Mucosa of rectum (tissue), 2 donors: Measurements from ENCODE around the gene SLC35D3.

Experiments
- H3K27ac ChIP-seq, 2 donors: one replicate each; pipeline ENCODE4 v1.7.0; 2013; ENCODE audit warnings: inconsistent platforms in 2 of 2, low read depth in 2 of 2, low read length in 2 of 2
- H3K27me3 ChIP-seq, 2 donors: one replicate each; pipeline ENCODE4 v1.7.0; 2013; ENCODE audit warnings: low read length in 2 of 2; ENCODE audit not compliant: control insufficient read depth in 2 of 2, insufficient read depth in 2 of 2
- H3K36me3 ChIP-seq, 2 donors: one replicate each; pipeline ENCODE4 v1.7.0; 2013; ENCODE audit warnings: low read length in 2 of 2; ENCODE audit not compliant: control insufficient read depth in 2 of 2, insufficient read depth in 2 of 2
- H3K4me1 ChIP-seq, 2 donors: one replicate each; pipeline ENCODE4 v1.7.0; 2013; ENCODE audit warnings: low read length in 2 of 2, mild to moderate bottlenecking in 1 of 2; ENCODE audit not compliant: control insufficient read depth in 2 of 2, insufficient read depth in 2 of 2
- H3K4me3 ChIP-seq, 2 donors: one replicate each; pipeline ENCODE4 v1.7.0; 2013; ENCODE audit warnings: low read length in 2 of 2
- H3K9ac ChIP-seq, 2 donors: one replicate each; pipeline ENCODE4 v1.7.0; 2013; ENCODE audit warnings: low read length in 2 of 2, low read depth in 1 of 2, mild to moderate bottlenecking in 1 of 2
- H3K9me3 ChIP-seq, 2 donors: one replicate each; pipeline ENCODE4 v1.7.0; 2013; ENCODE audit warnings: low read length in 2 of 2; ENCODE audit not compliant: control insufficient read depth in 2 of 2
- donor health status: healthy.
- donor health status: Normal muscosa, but diverticular disease.

Gene SLC35D3

GRCh38 chr6:136922685-136923006, 545 bp downstream of the SLC35D3 start:
- H3K4me1 ChIP-seq, result peaks cover 16 to 21% of the 10 kb centered on the region in 2 donors
- peak overlapping the region; percentile 53 to 66 for H3K4me3 ChIP-seq
- H3K36me3 ChIP-seq, result no peaks in the 10 kb centered on the region
- no peak overlapping the region for H3K27ac ChIP-seq
- H3K9ac ChIP-seq, result no peak overlapping the region
- H3K27me3 ChIP-seq, result peaks cover 14 to 32% of the 10 kb centered on the region in 2 donors
- no peaks in the 10 kb centered on the region for H3K9me3 ChIP-seq

GRCh38 chr6:136923116-136923953, 1.2 kb downstream of the SLC35D3 start:
- Histone ChIP-seq H3K36me3 (no peaks in the 10 kb centered on the region), H3K27me3 (peaks cover 14 to 32% of the 10 kb centered on the region in 2 donors), H3K9ac (no peak overlapping the region), H3K4me3 (no peak overlapping the region), H3K4me1 (peaks cover 16 to 21% of the 10 kb centered on the region in 2 donors), H3K9me3 (no peaks in the 10 kb centered on the region), H3K27ac (no peak overlapping the region)

- peaks cover 14 to 32% of the 10 kb centered on the region in 2 donors for H3K27me3 ChIP-seq
- no peak overlapping the region for H3K9ac ChIP-seq
- no peaks in the 10 kb centered on the region for H3K36me3 ChIP-seq
- H3K9me3 ChIP-seq, result no peaks in the 10 kb centered on the region
- no peak overlapping the region for H3K27ac ChIP-seq
- peaks cover 16 to 21% of the 10 kb centered on the region in 2 donors for H3K4me1 ChIP-seq
- no peak overlapping the region for H3K4me3 ChIP-seq
These were observed 2.0 kb downstream of the SLC35D3 start for GRCh38 chr6:136923954-136924673.

GRCh38 chr6:136926383-136926782, 4.3 kb downstream of the SLC35D3 start:
- peaks cover 8 to 10% of the 10 kb centered on the region in 2 donors for H3K4me1 ChIP-seq
- no peak overlapping the region for H3K4me3 ChIP-seq
- H3K9me3 ChIP-seq, result no peaks in the 10 kb centered on the region
- no peak overlapping the region for H3K9ac ChIP-seq
- H3K27ac ChIP-seq, result no peak overlapping the region
- peaks cover 4 to 19% of the 10 kb centered on the region in 2 donors for H3K27me3 ChIP-seq
- no peaks in the 10 kb centered on the region for H3K36me3 ChIP-seq

- no peak overlapping the region for H3K4me3 ChIP-seq
- H3K36me3 ChIP-seq, result no peaks in the 10 kb centered on the region
- H3K9me3 ChIP-seq, result no peaks in the 10 kb centered on the region
- peaks cover 0 to 13% of the 10 kb centered on the region in 2 donors for H3K27me3 ChIP-seq
- peaks cover 3% of the 10 kb centered on the region in 2 donors for H3K4me1 ChIP-seq
- H3K9ac ChIP-seq, result no peak overlapping the region
- no peak overlapping the region for H3K27ac ChIP-seq
These were observed 5.2 kb downstream of the SLC35D3 start for GRCh38 chr6:136927292-136927691.

GRCh38 chr6:136930528-136930927, 8.4 kb downstream of the SLC35D3 start:
- Histone ChIP-seq H3K9ac (no peak overlapping the region), H3K4me3 (no peak overlapping the region), H3K9me3 (no peaks in the 10 kb centered on the region), H3K4me1 (no peaks in the 10 kb centered on the region), H3K27ac (no peak overlapping the region), H3K36me3 (no peaks in the 10 kb centered on the region), H3K27me3 (no peaks in the 10 kb centered on the region)

GRCh38 chr6:136932599-136932998, 10.5 kb downstream of the SLC35D3 start:
- H3K27ac ChIP-seq, result no peak overlapping the region
- H3K9me3 ChIP-seq, result no peaks in the 10 kb centered on the region
- H3K4me3 ChIP-seq, result no peak overlapping the region
- no peak overlapping the region for H3K9ac ChIP-seq
- no peaks in the 10 kb centered on the region for H3K36me3 ChIP-seq
- no peaks in the 10 kb centered on the region for H3K27me3 ChIP-seq
- H3K4me1 ChIP-seq, result no peaks in the 10 kb centered on the region

GRCh38 chr6:136945072-136945471, 23.0 kb downstream of the SLC35D3 start:
- Histone ChIP-seq H3K9me3 (no peaks in the 10 kb centered on the region), H3K36me3 (no peaks in the 10 kb centered on the region), H3K27ac (no peak overlapping the region), H3K4me3 (no peak overlapping the region), H3K9ac (no peak overlapping the region), H3K27me3 (no peaks in the 10 kb centered on the region), H3K4me1 (no peaks in the 10 kb centered on the region)

GRCh38 chr6:136945711-136946121, 23.6 kb downstream of the SLC35D3 start:
- H3K4me1 ChIP-seq, result no peaks in the 10 kb centered on the region

GRCh38 chr6:136947037-136947436, 24.9 kb downstream of the SLC35D3 start:
- Histone ChIP-seq H3K4me1 (no peaks in the 10 kb centered on the region), H3K9ac (no peak overlapping the region), H3K9me3 (no peaks in the 10 kb centered on the region), H3K27ac (no peak overlapping the region), H3K4me3 (no peak overlapping the region), H3K27me3 (no peaks in the 10 kb centered on the region), H3K36me3 (no peaks in the 10 kb centered on the region)

More at GRCh38 chr6:136945711-136946121, 23.6 kb downstream of the SLC35D3 start:
- Histone ChIP-seq H3K27ac (no peak overlapping the region), H3K36me3 (no peaks in the 10 kb centered on the region), H3K4me3 (no peak overlapping the region), H3K27me3 (no peaks in the 10 kb centered on the region), H3K9ac (no peak overlapping the region), H3K9me3 (no peaks in the 10 kb centered on the region)
